Endothelial cell (in vitro differentiated cells): ENCODE results near the gene OLFML2A. TPM values are rescaled to one million over a fixed set of nuclear protein-coding genes. Genes with fewer than 3 reads are reported as not detected.

ENCODE experiments used
- DNase-seq: peaks from one replicate; pipeline ENCODE4 v3.0.0; 2021; ENCODE audit warnings: low spot score
- H3K27ac Mint-ChIP-seq: one replicate; pipeline ENCODE4 v1.8.0; 2021; ENCODE audit warnings: mixed read lengths, inconsistent platforms; ENCODE audit not compliant: unreplicated experiment
- H3K27me3 Mint-ChIP-seq: one replicate; pipeline ENCODE4 v1.8.0; 2021; ENCODE audit warnings: mild to moderate bottlenecking, moderate library complexity, mixed read lengths, inconsistent platforms; ENCODE audit not compliant: unreplicated experiment
- H3K36me3 Mint-ChIP-seq: one replicate; pipeline ENCODE4 v1.8.0; 2021; ENCODE audit warnings: mild to moderate bottlenecking, low read depth, mixed read lengths, inconsistent platforms; ENCODE audit not compliant: unreplicated experiment
- H3K4me1 Mint-ChIP-seq: one replicate; pipeline ENCODE4 v1.8.0; 2021; ENCODE audit warnings: mild to moderate bottlenecking, mixed read lengths, inconsistent platforms; ENCODE audit not compliant: unreplicated experiment
- H3K4me3 Mint-ChIP-seq: one replicate; pipeline ENCODE4 v1.8.0; 2021; ENCODE audit warnings: mild to moderate bottlenecking, mixed read lengths, inconsistent platforms; ENCODE audit not compliant: unreplicated experiment
- H3K9me3 Mint-ChIP-seq: one replicate; pipeline ENCODE4 v1.8.0; 2021; ENCODE audit warnings: mixed read lengths, inconsistent platforms; ENCODE audit not compliant: unreplicated experiment
- total RNA-seq: library from RNA; stranded (reverse); fragmentation: NEBNext Ultra II Directional; extraction: Animal tissue kit (Norgen Biotek cat#: 25700); gene quantifications from one replicate; pipeline ENCODE4 v1.2.1, GENCODE V29; 2021; ENCODE audit not compliant: unreplicated experiment
- TF ChIP-seq, protein P1 (sequence below): fragments of 200-600 bp; sonication (generic); IDR thresholded peaks from one replicate; pipeline ENCODE4 v1.5.0; 2021; ENCODE audit warnings: antibody characterized with exemption; ENCODE audit not compliant: unreplicated experiment

OLFML2A gene
- total RNA-seq, 1 donor from 2014 or later: 18.2 TPM

DNA sequence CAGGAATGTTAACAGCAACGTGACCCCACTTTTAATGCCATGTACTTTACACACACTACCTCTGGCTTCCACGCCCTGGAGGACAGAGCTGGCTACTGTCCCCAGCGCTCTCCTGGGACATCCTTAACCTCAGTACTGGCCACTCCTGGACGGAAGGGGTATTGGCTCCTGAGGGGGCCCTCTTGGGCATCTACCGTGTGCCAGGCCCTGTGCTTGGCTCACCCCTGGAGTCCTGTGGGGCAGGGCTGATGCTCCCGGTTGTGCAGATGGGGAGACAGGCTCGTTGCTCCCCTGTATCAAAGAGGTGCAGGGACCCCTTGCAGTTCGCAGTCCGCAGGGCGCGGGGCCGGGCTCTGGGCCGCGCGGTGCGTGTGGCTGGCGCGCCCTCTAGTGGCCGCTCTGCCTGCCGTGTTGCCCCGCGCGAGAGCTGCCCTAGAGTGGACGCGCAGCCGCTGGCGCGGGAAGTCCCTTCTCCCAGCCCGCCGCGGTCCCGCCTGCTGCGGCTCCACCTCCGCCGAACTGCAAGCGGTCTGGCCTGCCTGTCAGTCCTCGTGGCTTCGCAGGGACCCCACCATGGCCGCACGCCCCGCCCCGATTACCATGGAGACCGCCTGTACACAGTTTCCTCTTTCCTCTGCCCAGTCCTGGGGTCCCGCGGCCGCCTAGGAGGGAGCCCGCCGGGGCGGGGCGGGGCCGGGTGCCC, 76.0 kb downstream of the OLFML2A start, which contains the start of gene WDR38:
Gene WDR38 (plus strand): TSS at position 632 of the 703 bp plus-strand sequence. CDS start 72 bp downstream, outside the sequence.
- Mint-ChIP-seq H3K9me3 (no peaks in the 10 kb centered on the region), H3K4me3 (peak within 1 kb of the TSS; percentile 80), H3K27ac (peak within 1 kb of the TSS; percentile 67), H3K27me3 (peaks cover 8% of the 10 kb centered on the region), H3K36me3 (no peaks in the 10 kb centered on the region), H3K4me1 (no peaks in the 10 kb centered on the region)
- TF ChIP-seq, protein P1, sequence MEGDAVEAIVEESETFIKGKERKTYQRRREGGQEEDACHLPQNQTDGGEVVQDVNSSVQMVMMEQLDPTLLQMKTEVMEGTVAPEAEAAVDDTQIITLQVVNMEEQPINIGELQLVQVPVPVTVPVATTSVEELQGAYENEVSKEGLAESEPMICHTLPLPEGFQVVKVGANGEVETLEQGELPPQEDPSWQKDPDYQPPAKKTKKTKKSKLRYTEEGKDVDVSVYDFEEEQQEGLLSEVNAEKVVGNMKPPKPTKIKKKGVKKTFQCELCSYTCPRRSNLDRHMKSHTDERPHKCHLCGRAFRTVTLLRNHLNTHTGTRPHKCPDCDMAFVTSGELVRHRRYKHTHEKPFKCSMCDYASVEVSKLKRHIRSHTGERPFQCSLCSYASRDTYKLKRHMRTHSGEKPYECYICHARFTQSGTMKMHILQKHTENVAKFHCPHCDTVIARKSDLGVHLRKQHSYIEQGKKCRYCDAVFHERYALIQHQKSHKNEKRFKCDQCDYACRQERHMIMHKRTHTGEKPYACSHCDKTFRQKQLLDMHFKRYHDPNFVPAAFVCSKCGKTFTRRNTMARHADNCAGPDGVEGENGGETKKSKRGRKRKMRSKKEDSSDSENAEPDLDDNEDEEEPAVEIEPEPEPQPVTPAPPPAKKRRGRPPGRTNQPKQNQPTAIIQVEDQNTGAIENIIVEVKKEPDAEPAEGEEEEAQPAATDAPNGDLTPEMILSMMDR: peak; percentile 99
- DNase-seq: peak; percentile 70

DNA sequence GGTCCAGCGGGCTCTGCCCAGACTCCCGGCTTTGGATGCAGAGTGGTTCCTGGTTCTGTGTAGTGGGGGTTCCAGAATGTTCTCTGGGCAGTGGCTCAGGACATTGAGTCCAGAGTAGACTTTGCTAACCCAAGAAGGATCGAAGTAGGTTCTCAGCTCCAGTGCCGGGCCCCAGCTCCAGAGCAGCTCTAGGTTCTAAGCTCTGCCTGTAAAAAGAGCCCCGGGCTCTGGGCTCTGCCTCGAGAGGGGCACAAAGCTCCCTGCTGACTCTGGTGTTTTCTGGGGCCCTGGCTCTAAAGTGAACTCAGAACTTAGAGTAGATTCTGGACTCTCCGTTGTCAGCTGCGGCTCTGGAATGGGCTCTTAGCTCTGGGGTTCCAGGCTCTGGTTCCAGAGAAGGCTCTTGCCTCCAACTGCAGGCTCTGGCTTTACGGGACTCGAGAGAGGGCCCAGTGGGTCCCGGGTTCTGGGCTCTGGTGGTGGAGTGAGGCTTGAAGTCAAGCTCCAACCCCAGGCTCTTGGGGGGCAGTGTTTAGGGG, 76.7 kb downstream of the OLFML2A start:
- DNase-seq: no peak
- H3K36me3 Mint-ChIP-seq: no peaks in the 10 kb centered on the region
- no peak overlapping the region for H3K27ac Mint-ChIP-seq
- H3K4me3 Mint-ChIP-seq: peak overlapping the region; percentile 15
- no peaks in the 10 kb centered on the region for H3K9me3 Mint-ChIP-seq
- TF ChIP-seq, protein P1: no peak
- no peaks in the 10 kb centered on the region for H3K4me1 Mint-ChIP-seq
- H3K27me3 Mint-ChIP-seq: peaks cover 8% of the 10 kb centered on the region

DNA sequence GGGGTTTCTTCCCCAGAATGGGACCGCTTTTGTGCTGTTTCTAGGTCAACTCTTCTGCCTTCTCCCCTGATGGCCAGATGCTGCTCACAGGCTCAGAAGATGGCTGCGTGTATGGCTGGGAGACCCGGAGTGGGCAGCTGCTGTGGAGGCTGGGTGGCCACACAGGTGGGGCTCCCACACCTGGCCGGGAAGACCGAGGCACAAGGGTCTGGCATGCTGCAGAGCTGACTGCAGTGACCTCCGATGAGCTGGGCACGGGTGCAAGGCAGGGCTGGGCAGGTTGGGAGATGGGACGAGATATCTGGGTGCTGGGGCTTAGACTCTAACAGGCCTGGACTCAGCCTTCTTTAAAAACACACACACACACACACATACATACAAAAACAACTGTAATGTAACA, 77.2 kb downstream of the OLFML2A start:
- Mint-ChIP-seq H3K27me3 (peaks cover 8% of the 10 kb centered on the region), H3K4me3 (peak overlapping the region; percentile 71), H3K27ac (peak overlapping the region; percentile 67), H3K4me1 (no peaks in the 10 kb centered on the region), H3K36me3 (peaks cover under 1% of the 10 kb centered on the region), H3K9me3 (no peaks in the 10 kb centered on the region)
- no peak for DNase-seq
- TF ChIP-seq, protein P1: no peak

DNA sequence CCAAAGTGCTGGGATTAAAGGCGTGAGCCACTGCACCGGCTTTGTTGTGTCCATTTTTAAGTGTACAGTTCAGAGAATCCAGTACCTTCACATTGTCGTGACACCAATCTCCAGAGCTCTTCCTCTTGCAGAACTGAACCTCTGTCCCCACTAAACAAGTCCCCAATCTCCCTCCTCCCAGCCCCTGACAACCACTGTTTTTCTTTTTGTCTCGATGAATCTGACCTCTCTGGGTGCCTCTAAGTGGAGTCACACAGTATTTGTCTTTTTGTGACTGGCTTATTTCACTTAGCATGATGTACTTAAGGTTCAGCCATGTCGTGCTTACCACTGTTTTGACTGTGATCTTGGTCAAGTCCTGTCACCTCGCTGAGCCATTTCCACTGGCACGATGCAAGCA, 77.9 kb downstream of the OLFML2A start:
- TF ChIP-seq, protein P1: no peak
- H3K4me3 Mint-ChIP-seq: no peak overlapping the region

DNA sequence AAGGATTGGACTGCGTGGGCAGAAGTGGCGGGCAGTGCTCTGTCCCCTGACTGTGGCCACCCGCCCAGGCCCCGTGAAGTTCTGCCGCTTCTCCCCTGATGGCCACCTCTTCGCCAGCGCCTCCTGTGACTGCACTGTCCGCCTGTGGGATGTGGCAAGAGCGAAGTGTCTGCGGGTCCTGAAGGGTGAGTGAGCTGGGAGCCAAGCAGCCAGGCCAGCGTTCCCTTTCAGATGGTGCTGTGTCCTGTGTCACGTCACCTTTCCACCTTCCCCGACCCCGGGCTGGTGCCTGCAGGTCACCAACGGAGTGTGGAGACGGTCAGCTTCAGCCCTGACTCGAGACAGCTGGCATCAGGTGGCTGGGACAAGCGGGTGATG, 78.6 kb downstream of the OLFML2A start:
- H3K27ac Mint-ChIP-seq: no peak overlapping the region
- peaks cover 9% of the 10 kb centered on the region for H3K4me1 Mint-ChIP-seq
- H3K9me3 Mint-ChIP-seq: no peaks in the 10 kb centered on the region
- TF ChIP-seq, protein P1: no peak
- H3K4me3 Mint-ChIP-seq: no peak overlapping the region
- H3K27me3 Mint-ChIP-seq: peaks cover 8% of the 10 kb centered on the region
- DNase-seq: no peak
- peaks cover 10% of the 10 kb centered on the region for H3K36me3 Mint-ChIP-seq

More for the DNA sequence above, 77.9 kb downstream of the OLFML2A start:
- H3K4me1 Mint-ChIP-seq: peaks cover 2% of the 10 kb centered on the region
- no peaks in the 10 kb centered on the region for H3K9me3 Mint-ChIP-seq
- no peak for DNase-seq
- H3K27ac Mint-ChIP-seq: no peak overlapping the region
- peaks cover 6% of the 10 kb centered on the region for H3K36me3 Mint-ChIP-seq
- H3K27me3 Mint-ChIP-seq: peaks cover 8% of the 10 kb centered on the region
